Measurements from ENCODE around the gene HHAT. TPM values are rescaled to one million over a fixed set of nuclear protein-coding genes. Genes with fewer than 3 reads are reported as not detected.

HHAT gene
- total and polyA plus RNA-seq, 3 donors from 2014 or later = 8.5 to 24.3 (median 23.8) TPM

- no peak overlapping the region for H3K27ac ChIP-seq
- intact Hi-C loops (cut with DNase I; ENCODE audit: low total_unique reads) = no loop called here
- peak; percentile 37 for DNase-seq
- H3K36me3 ChIP-seq (ENCODE audit: low read depth, missing control alignments) = no peaks in the 10 kb centered on the region
- no peak overlapping the region for H3K4me3 ChIP-seq
- H3K9me3 ChIP-seq = no peaks in the 10 kb centered on the region
- no peaks in the 10 kb centered on the region for H3K4me1 ChIP-seq
- no peaks in the 10 kb centered on the region for H3K27me3 ChIP-seq
- TF ChIP-seq, protein P1, sequence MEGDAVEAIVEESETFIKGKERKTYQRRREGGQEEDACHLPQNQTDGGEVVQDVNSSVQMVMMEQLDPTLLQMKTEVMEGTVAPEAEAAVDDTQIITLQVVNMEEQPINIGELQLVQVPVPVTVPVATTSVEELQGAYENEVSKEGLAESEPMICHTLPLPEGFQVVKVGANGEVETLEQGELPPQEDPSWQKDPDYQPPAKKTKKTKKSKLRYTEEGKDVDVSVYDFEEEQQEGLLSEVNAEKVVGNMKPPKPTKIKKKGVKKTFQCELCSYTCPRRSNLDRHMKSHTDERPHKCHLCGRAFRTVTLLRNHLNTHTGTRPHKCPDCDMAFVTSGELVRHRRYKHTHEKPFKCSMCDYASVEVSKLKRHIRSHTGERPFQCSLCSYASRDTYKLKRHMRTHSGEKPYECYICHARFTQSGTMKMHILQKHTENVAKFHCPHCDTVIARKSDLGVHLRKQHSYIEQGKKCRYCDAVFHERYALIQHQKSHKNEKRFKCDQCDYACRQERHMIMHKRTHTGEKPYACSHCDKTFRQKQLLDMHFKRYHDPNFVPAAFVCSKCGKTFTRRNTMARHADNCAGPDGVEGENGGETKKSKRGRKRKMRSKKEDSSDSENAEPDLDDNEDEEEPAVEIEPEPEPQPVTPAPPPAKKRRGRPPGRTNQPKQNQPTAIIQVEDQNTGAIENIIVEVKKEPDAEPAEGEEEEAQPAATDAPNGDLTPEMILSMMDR (IDR thresholded peaks at IDR 0.05) = no peak
- no peak for TF ChIP-seq POLR2A (IDR thresholded peaks at IDR 0.05)
- 67 to 75% methylated on average over 7 of the region's 7 CpGs for WGBS, 2 donors
Measured at GRCh38 chr1:210711825-210712612, 383.3 kb downstream of the HHAT start.

DNA sequence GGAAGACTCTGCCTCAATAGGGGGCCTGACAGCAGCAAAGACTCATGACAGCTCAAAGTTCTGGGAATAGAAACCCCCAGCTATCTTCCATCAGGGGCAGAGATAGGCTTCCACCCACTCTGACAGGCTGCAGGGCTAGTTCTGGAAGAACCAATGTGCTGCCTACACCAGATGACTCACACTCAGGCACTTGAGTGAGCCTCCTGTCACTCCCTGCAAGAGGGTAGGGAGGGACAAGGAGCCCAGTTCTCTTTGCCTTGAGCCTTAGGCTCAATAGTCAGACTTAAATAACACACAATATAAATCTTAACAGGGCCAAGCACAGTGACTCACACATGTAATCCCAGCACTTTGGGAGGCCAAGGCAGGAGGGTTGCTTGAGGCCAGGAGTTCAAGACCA is 386.4 kb downstream of the HHAT start:
- Histone ChIP-seq H3K4me1 (no peaks in the 10 kb centered on the region), H3K36me3 (ENCODE audit: low read depth, missing control alignments) (no peaks in the 10 kb centered on the region), H3K4me3 (no peak overlapping the region), H3K27me3 (no peaks in the 10 kb centered on the region), H3K27ac (no peak overlapping the region), H3K9me3 (no peaks in the 10 kb centered on the region)
- intact Hi-C loops (cut with DNase I; ENCODE audit: low total_unique reads) = no loop called here
- TF ChIP-seq, protein P1 (IDR thresholded peaks at IDR 0.05) = no peak
- no peak for TF ChIP-seq POLR2A (IDR thresholded peaks at IDR 0.05)
- DNase-seq = no peak

- H3K36me3 ChIP-seq (ENCODE audit: low read depth, missing control alignments) = no peaks in the 10 kb centered on the region
- no peaks in the 10 kb centered on the region for H3K9me3 ChIP-seq
- no peak for DNase-seq
- H3K27ac ChIP-seq = no peak overlapping the region
- 38 to 42% methylated on average over 1 of the region's 1 CpG for WGBS, 2 donors
- no peak overlapping the region for H3K4me3 ChIP-seq
- H3K27me3 ChIP-seq = no peaks in the 10 kb centered on the region
- intact Hi-C loops (cut with DNase I; ENCODE audit: low total_unique reads) = no loop called here
- no peaks in the 10 kb centered on the region for H3K4me1 ChIP-seq
- TF ChIP-seq POLR2A (IDR thresholded peaks at IDR 0.05) = no peak
- TF ChIP-seq, protein P1 (IDR thresholded peaks at IDR 0.05) = no peak
Measured at GRCh38 chr1:210722410-210723081, 393.8 kb downstream of the HHAT start.

- intact Hi-C loops (cut with DNase I; ENCODE audit: low total_unique reads) = no loop called here
- WGBS, 2 donors = 35 to 41% methylated on average over 4 of the region's 4 CpGs
- no peaks in the 10 kb centered on the region for H3K9me3 ChIP-seq
Measured at GRCh38 chr1:210723646-210724045, 394.9 kb downstream of the HHAT start.

More at GRCh38 chr1:210723646-210724045, 394.9 kb downstream of the HHAT start:
- TF ChIP-seq POLR2A (IDR thresholded peaks at IDR 0.05) = no peak
- TF ChIP-seq, protein P1 (IDR thresholded peaks at IDR 0.05) = no peak
- DNase-seq = no peak
- Histone ChIP-seq H3K27me3 (no peaks in the 10 kb centered on the region), H3K4me3 (no peak overlapping the region), H3K4me1 (no peaks in the 10 kb centered on the region), H3K27ac (no peak overlapping the region), H3K36me3 (ENCODE audit: low read depth, missing control alignments) (no peaks in the 10 kb centered on the region)

All from testis (tissue), 3 donors.